Large intestine (tissue), 3 donors: ENCODE results near the gene FAM163A. TPM values are rescaled to one million over a fixed set of nuclear protein-coding genes. Genes with fewer than 3 reads are reported as not detected.
"Not testable (repeated sequence)": the region's sequence is repeated elsewhere in the genome, so short reads cannot be mapped to it uniquely, and the experiment has no call there.

Source experiments
- DNase-seq, 2 donors: peaks; one replicate each; pipeline versions ENCODE4 v3.0.0 to v3.0.0-alpha.2; 2013
- H3K27ac ChIP-seq: one replicate; pipeline ENCODE4 v1.5.1; 2013; ENCODE audit warnings: low read length
- H3K27me3 ChIP-seq: 2 replicates; pipeline ENCODE4 v1.6.1; 2013; ENCODE audit warnings: low read length; ENCODE audit not compliant: control insufficient read depth, insufficient read depth
- H3K36me3 ChIP-seq: 2 replicates; pipeline ENCODE4 v1.6.1; 2013; ENCODE audit warnings: low read length; ENCODE audit not compliant: control insufficient read depth, insufficient read depth
- H3K4me1 ChIP-seq: one replicate; pipeline ENCODE4 v1.6.1; 2013; ENCODE audit warnings: low read length; ENCODE audit not compliant: control insufficient read depth, insufficient read depth
- H3K4me3 ChIP-seq: one replicate; pipeline ENCODE4 v1.5.1; 2013; ENCODE audit warnings: low read length
- H3K9me3 ChIP-seq: one replicate; pipeline ENCODE4 v1.6.1; 2013; ENCODE audit warnings: mild to moderate bottlenecking, low read depth, low read length, moderate library complexity; ENCODE audit not compliant: control insufficient read depth
- WGBS: methylation state at CpG from one replicate; pipeline ENCODE4 v1.1.5; 2013; ENCODE audit warnings: low lambda C conversion rate; ENCODE audit not compliant: insufficient coverage; 5-methylcytosine and 5-hydroxymethylcytosine counted together
- polyA plus RNA-seq: library from polyadenylated mRNA; unstranded; fragments of 120-200 nt; gene quantifications from one replicate; pipeline ENCODE4 v1.2.1, GENCODE V29; 2013

FAM163A gene
- polyA plus RNA-seq, 1 donor, result 5.5 TPM

DNA sequence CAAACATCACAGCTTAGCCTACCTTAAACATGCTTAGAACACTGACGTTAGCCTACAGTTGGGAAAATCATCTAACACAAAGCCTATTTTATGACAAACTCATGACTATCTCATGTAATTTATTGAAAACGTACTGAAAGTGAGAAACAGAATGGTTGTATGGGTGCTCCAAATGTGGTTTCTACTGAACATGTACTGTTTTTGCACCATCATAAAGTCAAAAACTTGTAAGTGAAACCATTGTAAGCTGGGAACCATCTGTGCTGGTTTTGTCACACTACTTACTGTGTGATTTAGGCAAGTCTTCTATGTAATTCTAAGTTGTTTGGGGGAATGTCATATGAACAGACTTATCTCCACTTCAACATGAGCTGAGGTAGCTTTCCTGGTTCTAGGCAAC, 79.0 kb downstream of the FAM163A start:
- Histone ChIP-seq H3K9me3 (no peaks in the 10 kb centered on the region), H3K27me3 (no peaks in the 10 kb centered on the region), H3K36me3 (no peaks in the 10 kb centered on the region), H3K27ac (no peak overlapping the region), H3K4me3 (no peak overlapping the region), H3K4me1 (no peaks in the 10 kb centered on the region)
- DNase-seq, result no peak
- 90% methylated on average over 2 of the region's 2 CpGs for WGBS

DNA sequence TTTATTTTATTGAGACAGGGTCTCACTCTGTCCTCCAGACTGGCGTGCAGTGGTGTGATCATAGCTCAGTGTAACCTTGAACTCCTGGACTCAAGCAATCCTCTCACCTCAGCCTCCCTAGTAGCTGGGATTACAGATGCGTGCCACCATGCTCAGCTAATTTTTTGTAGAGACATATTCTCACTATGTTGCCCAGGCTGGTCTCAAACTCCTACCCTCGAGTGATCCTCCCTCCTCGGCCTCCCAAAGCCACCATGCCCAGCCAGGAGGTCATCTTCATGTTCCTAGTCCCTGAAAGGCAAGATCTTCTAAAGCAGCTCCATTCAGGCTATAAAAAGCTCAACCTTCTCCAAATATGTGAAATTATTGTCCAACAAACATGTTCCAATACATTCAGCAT, 80.6 kb downstream of the FAM163A start:
- Histone ChIP-seq H3K9me3 (no peaks in the 10 kb centered on the region), H3K27ac (no peak overlapping the region), H3K36me3 (no peaks in the 10 kb centered on the region), H3K4me1 (no peaks in the 10 kb centered on the region), H3K27me3 (no peaks in the 10 kb centered on the region), H3K4me3 (no peak overlapping the region)
- WGBS, result no CpG with 5 or more reads among the region's 4 CpGs
- DNase-seq, result no peak

DNA sequence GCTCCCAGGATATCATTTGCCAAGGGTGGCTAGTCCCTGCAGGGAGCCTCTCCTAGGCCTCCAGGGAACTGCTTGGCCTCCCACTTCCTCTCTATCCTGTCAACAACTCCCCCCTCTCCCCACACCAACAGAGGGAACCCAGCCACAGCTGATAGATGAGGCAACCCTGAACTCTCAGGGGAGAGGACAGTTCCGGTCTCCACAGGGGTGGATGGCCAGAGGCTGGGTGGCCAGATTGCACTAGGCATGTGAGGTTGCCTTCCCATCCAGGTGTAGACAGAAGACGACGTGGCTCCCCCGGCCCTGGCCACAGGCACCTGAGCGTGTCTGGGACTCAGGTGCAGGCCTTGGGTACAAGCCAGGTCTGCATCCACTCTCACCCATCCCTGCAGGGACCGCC, 81.2 kb downstream of the FAM163A start:
- Histone ChIP-seq H3K36me3 (no peaks in the 10 kb centered on the region), H3K4me3 (no peak overlapping the region), H3K9me3 (no peaks in the 10 kb centered on the region), H3K27me3 (no peaks in the 10 kb centered on the region), H3K4me1 (no peaks in the 10 kb centered on the region), H3K27ac (no peak overlapping the region)
- no CpG with 5 or more reads among the region's 6 CpGs for WGBS
- no peak for DNase-seq

DNA sequence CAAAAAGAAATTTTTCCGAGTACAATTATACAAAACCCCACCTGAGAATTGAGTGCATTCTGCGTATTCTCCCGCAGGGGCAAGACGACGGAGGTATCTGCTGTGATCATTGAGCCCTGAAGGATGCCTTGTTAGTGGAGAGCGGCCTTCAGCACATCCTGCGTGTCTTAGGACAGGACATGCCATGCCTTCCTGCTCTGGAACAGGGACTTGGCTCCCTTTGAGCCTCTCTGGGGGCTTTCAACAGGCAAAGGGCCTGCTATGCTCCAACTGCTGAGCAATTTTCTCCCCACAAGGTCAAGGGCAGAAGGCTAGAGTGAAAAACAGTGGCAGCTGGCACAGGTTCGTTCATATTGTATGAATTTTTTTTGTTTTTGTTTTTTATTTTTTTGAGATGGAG, 82.1 kb downstream of the FAM163A start:
- Histone ChIP-seq H3K27ac (no peak overlapping the region), H3K9me3 (no peaks in the 10 kb centered on the region), H3K4me3 (no peak overlapping the region), H3K36me3 (no peaks in the 10 kb centered on the region), H3K27me3 (no peaks in the 10 kb centered on the region), H3K4me1 (no peaks in the 10 kb centered on the region)
- DNase-seq, result no peak
- WGBS, result no CpG with 5 or more reads among the region's 8 CpGs

DNA sequence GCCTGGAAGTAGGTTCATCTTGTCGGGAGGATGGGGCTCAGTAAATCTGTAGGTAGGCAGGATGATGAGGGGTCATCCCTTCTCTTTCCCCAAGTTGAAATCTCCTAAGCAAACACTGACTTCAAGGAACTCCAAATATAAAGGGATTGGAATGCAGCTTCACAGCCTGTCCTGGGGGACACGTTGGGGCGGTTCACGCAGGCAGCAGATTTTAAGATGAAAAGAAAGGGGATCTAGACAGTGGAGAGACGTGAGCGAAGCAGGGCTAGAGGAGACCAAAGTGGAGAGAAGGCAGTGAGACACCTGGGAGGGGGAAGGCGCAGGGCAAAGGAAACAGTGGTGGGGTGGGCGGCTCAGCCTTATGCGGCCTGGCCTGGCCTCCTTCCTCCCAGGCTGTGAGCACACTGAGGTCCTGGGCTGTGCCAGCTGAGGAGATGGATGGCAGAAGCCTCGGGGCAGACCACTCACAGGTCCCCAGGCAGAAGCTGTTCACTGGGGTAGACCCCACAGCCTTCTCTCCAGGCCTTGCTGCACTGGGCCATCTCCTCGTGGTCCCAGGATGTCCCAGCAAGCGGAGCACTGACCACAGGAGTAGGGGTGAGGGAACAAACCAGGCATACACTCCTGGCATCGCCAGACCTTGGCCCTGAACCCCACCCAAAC, 82.8 kb downstream of the FAM163A start:
- H3K4me1 ChIP-seq, result no peaks in the 10 kb centered on the region
- no peak for DNase-seq
- no peak overlapping the region for H3K27ac ChIP-seq
- H3K9me3 ChIP-seq, result no peaks in the 10 kb centered on the region
- no peaks in the 10 kb centered on the region for H3K36me3 ChIP-seq
- no peak overlapping the region for H3K4me3 ChIP-seq
- WGBS, result no CpG with 5 or more reads among the region's 13 CpGs
- H3K27me3 ChIP-seq, result no peaks in the 10 kb centered on the region

DNA sequence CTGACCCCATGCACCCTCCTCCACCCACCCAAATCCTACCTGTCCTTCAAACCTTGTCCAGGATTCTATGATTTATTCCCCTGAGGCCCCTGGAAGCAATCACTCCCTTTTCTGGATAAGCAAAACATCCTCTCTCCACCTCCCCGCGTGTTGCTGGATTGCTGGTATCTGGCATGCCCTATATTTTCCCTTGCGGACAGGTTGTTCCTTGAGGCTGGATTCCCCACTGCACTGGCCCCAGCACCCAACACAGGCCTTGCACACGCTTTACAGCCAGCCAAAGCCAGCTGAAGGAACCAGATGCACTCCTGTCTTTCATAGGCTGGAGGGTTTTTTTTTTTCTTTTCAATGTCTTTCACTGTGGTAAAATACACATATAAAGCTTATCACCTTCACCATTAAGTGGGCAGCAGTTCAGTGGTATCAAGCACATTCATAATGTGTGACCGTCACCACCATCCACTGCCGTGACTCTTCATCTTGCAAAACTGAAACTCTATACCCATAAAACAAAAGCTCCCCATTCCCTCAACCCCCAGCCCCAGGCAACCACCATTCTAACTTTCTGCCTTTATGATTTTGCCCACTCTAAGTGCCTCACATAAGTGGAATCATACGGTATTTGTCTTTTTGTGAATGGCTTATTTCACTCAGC, 83.7 kb downstream of the FAM163A start:
- Histone ChIP-seq H3K4me3 (no peak overlapping the region), H3K4me1 (no peaks in the 10 kb centered on the region), H3K27me3 (no peaks in the 10 kb centered on the region), H3K9me3 (no peaks in the 10 kb centered on the region), H3K36me3 (no peaks in the 10 kb centered on the region), H3K27ac (no peak overlapping the region)
- no CpG with 5 or more reads among the region's 7 CpGs for WGBS
- DNase-seq, result no peak

DNA sequence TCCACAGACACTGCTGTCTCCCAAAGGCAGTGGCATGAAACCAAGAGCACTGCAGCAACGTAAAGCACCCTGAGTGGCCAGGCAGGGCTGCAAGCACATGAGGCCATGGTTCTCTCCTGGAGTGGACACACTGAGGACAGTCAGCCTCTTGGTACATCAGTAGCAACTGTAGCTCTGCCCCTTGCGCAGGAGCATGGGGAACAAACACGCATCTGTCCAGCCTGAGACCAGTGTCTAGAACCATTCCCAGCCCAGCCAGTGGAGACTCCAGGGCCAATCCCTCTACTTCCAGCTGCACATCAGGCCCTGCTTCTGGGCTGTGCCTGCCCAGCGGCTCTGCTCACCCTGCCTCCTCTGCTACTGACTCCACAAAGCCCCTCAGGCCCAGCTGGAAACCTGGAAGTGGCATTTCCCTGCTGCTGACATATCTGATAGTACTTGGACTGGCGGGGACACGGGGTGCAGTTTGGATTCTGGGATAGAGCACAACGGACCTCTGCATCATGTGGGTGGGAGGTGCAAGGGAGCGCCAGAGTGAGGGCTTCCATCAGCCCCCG, 85.5 kb downstream of the FAM163A start:
- WGBS, result no CpG with 5 or more reads among the region's 9 CpGs
- DNase-seq, result no peak
- no peaks in the 10 kb centered on the region for H3K36me3 ChIP-seq

DNA sequence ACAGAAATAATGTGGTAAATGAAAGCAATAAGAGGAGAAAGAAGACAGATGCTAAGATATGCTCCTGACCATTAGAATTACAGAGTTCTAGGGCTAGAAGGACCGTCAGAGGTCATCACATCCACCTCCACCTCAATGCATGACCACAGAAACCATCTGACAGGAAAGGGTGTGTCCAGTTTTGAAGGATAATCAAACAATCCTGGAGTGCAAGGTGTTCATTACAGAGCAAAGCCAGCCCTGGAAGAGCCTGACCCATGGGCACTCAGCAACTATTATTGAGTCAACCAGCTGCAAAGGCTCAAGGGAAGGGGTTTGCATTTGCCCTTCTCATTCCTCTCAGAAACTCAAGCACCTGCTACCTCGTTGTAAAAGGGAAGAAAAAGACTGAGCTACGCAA, 88.1 kb downstream of the FAM163A start:
- H3K4me3 ChIP-seq, result no peak overlapping the region
- H3K27me3 ChIP-seq, result no peaks in the 10 kb centered on the region
- no peaks in the 10 kb centered on the region for H3K36me3 ChIP-seq
- H3K27ac ChIP-seq, result no peak overlapping the region
- no peak for DNase-seq
- WGBS, result no CpG with 5 or more reads among the region's 3 CpGs
- H3K9me3 ChIP-seq, result no peaks in the 10 kb centered on the region
- H3K4me1 ChIP-seq, result no peaks in the 10 kb centered on the region

More for the DNA sequence above, 85.5 kb downstream of the FAM163A start:
- H3K9me3 ChIP-seq, result no peaks in the 10 kb centered on the region
- no peaks in the 10 kb centered on the region for H3K27me3 ChIP-seq
- no peak overlapping the region for H3K27ac ChIP-seq
- H3K4me3 ChIP-seq, result no peak overlapping the region
- H3K4me1 ChIP-seq, result no peaks in the 10 kb centered on the region

DNA sequence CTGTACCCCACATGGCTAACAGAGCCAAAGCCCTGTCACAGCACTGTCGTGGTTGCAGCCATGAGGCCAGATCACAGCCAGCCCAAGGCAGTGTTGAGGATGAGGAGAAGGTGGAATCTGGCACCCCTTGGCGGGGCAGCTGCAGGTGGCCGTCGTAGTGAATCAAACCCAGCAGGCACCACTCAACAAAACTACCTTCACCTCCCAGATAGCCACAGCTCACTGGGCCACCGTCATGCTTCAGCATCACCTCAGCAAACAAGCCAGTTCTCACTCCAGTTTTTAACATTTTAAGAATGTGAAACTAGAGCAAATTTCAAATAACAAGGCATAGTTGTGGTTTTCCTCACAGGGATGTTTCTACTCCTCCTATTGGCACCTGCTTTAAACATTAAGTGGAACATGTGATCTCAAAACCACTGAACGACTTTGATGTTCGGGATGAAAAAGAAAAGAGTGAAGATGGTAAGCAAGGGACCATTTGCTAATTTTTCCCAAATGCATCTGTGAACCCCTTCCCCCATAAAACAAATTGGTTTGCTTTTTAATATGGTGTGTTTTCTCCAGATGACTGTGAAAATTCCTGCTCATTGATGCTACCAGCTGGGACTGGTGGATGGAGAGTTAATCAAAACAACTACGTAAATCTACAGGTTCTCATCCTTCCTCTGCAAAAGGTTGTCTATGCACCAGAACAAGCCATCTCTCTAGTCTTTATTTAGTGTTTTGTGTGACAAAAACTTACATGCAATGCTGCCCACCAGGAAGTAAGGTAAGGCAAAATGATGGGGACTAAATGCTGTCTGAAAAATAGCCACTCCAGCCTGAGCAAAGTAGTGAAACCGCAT, 89.0 kb downstream of the FAM163A start:
- H3K4me3 ChIP-seq, result no peak overlapping the region
- H3K9me3 ChIP-seq, result peaks cover 5% of the 10 kb centered on the region
- H3K36me3 ChIP-seq, result no peaks in the 10 kb centered on the region
- WGBS, result no CpG with 5 or more reads among the region's 9 CpGs
- no peaks in the 10 kb centered on the region for H3K4me1 ChIP-seq
- no peak overlapping the region for H3K27ac ChIP-seq
- H3K27me3 ChIP-seq, result no peaks in the 10 kb centered on the region
- no peak for DNase-seq

DNA sequence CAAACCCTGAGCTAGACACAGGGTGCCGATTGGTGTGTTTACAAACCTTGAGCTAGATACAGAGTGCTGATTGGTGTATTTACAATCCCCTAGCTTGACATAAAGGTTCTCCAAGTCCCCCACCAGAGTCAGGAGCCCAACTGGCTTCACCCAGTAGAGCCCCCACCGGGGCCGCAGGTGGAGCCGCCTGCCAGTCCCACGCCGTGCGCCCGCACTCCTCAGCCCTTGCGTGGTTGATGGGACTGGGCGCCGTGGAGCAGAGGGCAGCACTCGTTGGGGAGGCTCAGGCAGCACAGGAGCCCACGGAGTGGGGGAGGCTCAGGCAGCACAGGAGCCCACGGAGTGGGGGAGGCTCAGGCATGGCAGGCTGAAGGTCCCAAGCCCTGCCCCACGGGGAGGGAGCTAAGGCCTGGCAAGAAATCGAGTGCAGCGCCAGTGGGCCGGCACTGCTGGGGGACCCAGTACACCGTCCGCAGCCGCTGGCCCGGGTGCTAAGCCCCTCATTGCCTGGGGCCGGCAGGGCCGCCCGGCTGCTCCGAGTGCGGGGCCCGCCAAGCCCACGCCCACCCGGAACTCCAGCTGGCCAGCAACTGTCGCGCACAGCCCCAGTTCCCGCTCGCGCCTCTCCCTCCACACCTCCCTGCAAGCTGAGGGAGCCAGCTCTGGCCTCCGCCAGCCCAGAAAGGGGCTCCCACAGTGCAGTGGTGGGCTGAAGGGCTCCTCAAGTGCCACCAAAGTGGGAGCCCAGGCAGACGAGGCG, 93.8 kb downstream of the FAM163A start:
- no CpG with 5 or more reads among the region's 38 CpGs for WGBS
- DNase-seq, H3K36me3 ChIP-seq, H3K27me3 ChIP-seq, H3K4me1 ChIP-seq, H3K4me3 ChIP-seq, H3K27ac ChIP-seq, H3K9me3 ChIP-seq: not testable (repeated sequence)
